ENCODE data around the gene PDZD7.
"Not testable (repeated sequence)": the region's sequence is repeated elsewhere in the genome, so short reads cannot be mapped to it uniquely, and the experiment has no call there.

Gene PDZD7

GRCh38 chr10:101038484-101038883 is 7.6 kb upstream of the PDZD7 start:
- DNase-seq, result no peak

DNA sequence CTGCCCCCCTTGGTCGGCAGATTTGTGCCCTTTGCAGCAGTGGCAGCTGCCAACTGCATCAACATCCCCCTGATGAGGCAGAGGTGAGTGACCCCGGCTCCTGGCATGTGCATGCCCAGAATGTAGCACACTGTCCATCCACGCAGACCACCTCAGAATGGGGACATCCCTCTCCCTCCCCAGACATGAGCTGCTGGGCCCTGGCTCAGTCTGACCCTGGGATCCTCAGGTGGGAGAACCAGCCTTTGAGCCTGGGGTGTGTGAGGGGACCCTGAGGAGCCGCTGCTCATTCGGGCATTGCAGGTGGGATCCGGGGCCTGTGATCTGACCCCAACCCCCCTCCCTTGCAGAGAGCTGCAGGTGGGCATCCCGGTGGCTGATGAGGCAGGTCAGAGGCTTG is 5.8 kb upstream of the PDZD7 start:
- DNase-seq, result no peak

- no peak for DNase-seq
Observed at GRCh38 chr10:101035916-101036702, 5.2 kb upstream of the PDZD7 start.

DNA sequence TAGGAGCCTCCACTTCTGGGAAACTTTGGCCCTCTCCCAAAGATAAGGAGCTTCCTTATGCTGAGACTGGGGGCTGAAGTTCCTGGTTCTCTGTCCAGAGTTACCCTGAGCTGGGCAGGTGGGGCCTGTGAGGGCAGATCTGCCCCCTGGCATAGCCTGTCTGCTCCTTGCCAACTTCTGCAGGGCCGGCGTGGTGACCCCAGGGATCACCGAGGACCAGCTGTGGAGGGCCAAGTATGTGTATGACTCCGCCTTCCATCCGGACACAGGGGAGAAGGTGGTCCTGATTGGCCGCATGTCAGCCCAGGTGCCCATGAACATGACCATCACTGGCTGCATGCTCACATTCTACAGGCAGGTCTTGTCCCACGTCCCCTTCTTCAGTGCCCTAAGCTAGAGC is 4.4 kb upstream of the PDZD7 start:
- DNase-seq, result no peak

- not testable (repeated sequence) for DNase-seq
Observed at GRCh38 chr10:101034404-101034803, 3.5 kb upstream of the PDZD7 start.

GRCh38 chr10:101033276-101033675 is 2.3 kb upstream of the PDZD7 start:
- no peak for DNase-seq

DNA sequence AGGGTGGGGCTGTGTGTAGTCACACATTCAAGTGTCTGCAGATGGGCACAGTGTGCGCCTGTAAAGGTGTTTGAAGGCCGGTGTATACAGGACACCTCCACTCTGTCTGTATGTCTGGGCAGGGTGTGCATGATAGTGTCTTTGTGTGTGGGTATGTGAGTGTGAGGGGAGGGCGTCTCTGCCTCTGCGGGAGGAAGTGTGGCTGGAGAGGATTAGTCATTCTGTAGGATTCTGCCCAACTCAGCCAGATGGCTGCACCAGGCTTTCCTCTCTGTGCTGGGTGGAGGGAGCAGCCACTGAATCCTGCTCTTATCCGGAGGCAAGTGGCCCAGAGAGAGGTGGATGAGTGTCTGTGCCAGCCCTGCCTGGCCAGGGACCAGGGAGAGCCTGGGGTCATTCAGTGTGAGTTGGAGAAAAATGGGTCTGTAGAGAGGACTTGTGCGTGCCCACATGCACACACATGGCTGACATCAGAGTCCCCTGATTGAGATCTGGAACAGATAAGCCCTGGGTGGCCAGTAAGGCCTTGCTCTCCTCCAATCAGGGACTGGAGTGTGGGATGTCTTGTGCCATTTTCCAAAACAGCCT is 1.8 kb upstream of the PDZD7 start:
- DNase-seq, result peak; percentile 42 to 72

- peak; percentile 2 to 55 for DNase-seq
Observed at GRCh38 chr10:101031796-101032636, 1.1 kb upstream of the PDZD7 start.

DNA sequence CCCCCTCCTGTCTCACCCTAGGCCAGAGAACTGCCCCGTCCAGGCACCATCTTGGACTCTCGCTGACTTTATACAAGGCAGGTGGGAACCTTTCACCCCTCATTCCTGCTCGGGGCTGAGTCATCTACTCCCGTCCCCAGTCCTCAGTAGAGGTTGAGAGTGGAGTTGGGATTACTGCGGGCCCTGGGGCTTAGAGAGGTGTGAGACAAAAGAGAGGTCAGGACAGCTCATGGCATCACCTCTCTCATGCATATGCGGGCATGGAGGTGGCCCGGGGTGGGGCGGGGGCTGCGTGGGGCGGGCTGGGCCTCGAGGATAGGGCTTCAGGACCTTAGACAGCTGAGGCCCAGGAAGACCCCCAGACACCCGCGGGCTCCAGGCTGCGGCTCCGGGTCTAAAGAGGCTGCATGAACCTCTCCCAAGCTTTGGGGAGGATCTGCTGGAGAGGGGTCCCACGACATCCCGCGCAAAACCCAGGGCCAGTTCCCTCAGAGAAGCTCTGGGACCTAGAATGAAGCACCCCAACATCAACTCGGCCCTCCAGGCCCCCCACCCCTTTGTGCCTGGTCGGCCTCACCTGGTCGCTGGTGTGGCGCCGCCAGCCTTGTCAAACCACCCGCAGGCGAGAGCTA is 317 bp downstream of the PDZD7 start:
- no peak for DNase-seq

GRCh38 chr10:101029520-101030295 is 1.2 kb downstream of the PDZD7 start:
- no peak for DNase-seq

GRCh38 chr10:101028446-101029337 is 2.2 kb downstream of the PDZD7 start:
- no peak for DNase-seq

DNA sequence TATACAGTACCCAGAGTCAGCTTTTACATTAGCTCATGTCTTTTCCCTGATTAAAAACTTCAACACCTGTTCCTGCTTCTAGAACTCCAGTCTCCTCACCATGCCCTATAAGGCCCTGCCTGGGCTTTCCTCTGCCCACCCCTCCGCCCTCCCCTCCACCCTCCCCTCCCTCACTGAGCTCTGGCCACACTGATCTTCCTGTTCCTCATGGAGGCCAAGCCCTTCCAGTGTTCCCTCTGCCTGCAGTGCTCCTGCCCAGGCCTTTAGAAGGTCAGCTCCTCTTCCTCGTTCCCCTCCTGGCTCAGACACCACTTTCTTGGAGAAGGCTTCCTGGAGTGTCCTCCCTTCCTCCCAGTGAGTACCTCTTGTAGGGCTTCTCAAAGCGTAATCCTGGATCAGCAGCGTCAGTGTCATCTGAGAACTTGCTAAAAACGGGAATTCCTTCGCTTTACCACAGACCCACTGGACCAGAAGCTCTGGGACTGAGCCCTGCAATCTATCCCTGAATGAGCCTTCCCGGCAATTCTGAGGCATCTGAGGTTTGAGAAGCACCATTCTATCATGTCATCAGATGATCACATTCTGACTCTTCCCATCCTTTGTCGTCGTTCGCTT is 3.7 kb downstream of the PDZD7 start:
- DNase-seq, result no peak

DNA sequence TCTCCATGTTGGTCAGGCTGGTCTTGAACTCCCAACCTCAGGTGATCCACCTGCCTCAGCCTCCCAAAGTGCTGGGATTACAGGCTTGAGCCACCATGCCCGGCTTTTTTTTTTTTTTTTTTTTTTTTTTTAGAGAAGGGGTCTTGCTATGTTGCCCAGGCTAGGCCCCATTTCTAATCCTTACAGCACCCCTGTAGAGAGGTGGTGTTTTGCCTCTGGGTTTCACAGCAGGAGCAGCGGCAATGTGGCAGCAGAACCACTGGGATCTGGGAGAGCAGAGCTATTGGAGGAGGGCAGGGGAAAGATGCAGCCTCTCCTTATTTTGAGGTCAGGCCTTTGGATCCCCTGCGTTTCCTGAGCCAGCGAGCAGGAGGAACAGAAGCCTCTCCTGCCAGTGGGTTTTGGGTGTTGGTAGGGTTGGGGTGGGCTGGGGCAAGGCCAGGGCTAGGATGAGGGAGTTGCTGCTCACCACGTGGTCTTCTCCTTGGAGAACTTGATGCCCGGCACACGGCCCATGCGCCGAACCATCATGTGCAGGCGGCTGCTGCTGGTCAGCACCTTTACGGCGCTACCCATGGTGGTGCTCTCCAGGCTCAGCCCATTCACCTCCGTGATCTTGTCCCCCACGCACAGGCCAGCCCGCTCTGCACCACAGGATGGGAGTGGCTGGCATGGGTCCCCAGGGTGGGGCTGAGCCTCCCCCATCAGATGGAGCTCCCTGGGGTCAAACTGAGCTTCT is 7.8 kb downstream of the PDZD7 start:
- no peak for DNase-seq

GRCh38 chr10:101021692-101022251 is 9.2 kb downstream of the PDZD7 start:
- no peak for DNase-seq

GRCh38 chr10:101021239-101021638 is 9.7 kb downstream of the PDZD7 start:
- DNase-seq, result no peak

GRCh38 chr10:101020427-101021075 is 10.4 kb downstream of the PDZD7 start:
- no peak for DNase-seq

- DNase-seq, result no peak
Observed at GRCh38 chr10:101019440-101019703, 11.6 kb downstream of the PDZD7 start.

DNA sequence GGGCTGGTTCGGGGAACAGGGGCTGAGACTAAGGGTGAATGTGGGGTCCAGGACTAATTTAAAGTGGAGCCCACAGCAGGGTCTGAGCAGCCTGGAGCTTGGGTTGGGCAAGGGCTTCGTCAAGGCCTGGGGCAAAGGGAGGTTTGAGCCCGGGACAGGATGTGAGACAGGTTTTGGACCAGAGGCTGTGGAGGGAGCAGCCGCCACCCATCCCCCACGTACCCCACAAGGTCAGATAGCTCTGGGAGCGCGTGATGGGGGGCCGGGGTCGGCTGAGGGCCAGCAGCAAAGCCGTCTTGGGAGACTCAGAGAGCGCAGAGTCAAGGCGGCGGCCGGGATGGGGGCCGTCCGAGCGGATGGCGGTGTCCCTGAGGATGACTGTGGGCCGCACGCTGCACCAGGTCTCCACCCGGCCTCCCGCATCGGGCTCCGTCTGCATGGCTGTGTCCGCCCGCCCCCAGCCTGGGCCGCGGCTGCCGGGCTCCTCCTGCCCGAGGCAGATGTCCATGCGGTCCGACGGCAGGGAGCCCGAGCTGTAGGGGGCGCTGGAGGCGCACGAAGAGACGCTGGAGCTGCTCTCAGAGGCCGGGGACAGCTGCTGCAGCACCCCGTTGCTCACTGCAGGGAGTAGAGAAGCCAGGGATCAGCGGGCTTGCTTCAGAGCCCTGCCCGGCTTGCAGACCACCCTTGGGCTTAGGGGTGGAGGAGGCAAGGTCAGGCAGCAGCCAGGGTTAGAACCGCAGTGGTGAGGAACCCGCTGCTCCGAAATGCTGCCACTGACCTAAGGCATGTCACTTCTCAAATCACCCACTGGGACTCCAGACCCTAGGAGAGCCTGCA is 12.1 kb downstream of the PDZD7 start:
- DNase-seq, result peak in 1 of 2 experiments; percentile 52

Data from NCI-H446 (cell line).